ENCODE measurements around the gene BCO1.
A peak's percentile ranks its signal among the peaks of the same experiment; 100 is the strongest.

The BCO1 gene, protein sequence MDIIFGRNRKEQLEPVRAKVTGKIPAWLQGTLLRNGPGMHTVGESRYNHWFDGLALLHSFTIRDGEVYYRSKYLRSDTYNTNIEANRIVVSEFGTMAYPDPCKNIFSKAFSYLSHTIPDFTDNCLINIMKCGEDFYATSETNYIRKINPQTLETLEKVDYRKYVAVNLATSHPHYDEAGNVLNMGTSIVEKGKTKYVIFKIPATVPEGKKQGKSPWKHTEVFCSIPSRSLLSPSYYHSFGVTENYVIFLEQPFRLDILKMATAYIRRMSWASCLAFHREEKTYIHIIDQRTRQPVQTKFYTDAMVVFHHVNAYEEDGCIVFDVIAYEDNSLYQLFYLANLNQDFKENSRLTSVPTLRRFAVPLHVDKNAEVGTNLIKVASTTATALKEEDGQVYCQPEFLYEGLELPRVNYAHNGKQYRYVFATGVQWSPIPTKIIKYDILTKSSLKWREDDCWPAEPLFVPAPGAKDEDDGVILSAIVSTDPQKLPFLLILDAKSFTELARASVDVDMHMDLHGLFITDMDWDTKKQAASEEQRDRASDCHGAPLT

GRCh38 chr16:81238296-81239011, at the start of gene BCO1:
Gene BCO1 (plus strand): TSS chr16:81238689. CDS start chr16:81238909, 220 bp downstream.
- in situ Hi-C loops (cut with MboI; ENCODE audit: low sequenced_read_pairs) = no loop called here
- peak; percentile 76 to 97 for DNase-seq (ENCODE audit: low spot score in 2 of 2)
- Histone ChIP-seq H3K9me3 (no peaks in the 10 kb centered on the region), H3K36me3 (replicated peaks) (no peaks in the 10 kb centered on the region), H3K4me1 (peaks cover 22% of the 10 kb centered on the region), H3K4me3 (peak within 1 kb of the TSS; percentile 19), H3K27me3 (ENCODE audit: low read depth) (no peaks in the 10 kb centered on the region)

DNA sequence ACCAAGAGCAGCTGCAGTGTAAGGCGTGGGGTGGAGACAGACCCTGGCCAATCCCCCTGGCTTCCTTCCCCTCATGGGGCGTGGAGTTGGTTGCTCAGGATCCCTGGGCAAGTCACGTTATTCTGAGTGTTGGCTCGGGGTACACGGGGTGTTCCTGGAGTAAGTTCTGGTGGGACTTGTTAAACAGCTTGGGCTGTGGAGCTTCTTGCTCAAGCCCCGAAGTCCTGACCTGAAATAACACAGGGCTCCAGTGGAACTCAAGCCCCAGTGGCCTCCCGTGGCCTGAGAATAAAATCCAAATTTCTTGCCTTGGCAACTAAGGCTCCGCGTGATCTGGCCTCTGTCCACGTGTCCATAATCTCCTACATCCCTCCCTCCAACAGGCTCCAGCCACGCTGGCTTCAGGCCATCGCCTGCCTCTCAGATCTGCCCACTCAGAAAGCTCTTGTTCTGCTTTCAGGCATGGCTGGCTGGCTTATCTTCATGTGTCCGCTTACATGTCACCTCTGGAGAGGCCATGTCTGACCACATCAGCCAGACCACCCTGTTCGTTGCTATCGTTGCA, 49.3 kb upstream of the BCO1 start:
- Histone ChIP-seq H3K4me3 (no peak overlapping the region), H3K36me3 (replicated peaks) (no peaks in the 10 kb centered on the region), H3K4me1 (no peaks in the 10 kb centered on the region), H3K27me3 (ENCODE audit: low read depth) (no peaks in the 10 kb centered on the region), H3K9me3 (no peaks in the 10 kb centered on the region)
- no peak for DNase-seq (ENCODE audit: low spot score in 2 of 2)
- in situ Hi-C loops (cut with MboI; ENCODE audit: low sequenced_read_pairs) = no loop called here

DNA sequence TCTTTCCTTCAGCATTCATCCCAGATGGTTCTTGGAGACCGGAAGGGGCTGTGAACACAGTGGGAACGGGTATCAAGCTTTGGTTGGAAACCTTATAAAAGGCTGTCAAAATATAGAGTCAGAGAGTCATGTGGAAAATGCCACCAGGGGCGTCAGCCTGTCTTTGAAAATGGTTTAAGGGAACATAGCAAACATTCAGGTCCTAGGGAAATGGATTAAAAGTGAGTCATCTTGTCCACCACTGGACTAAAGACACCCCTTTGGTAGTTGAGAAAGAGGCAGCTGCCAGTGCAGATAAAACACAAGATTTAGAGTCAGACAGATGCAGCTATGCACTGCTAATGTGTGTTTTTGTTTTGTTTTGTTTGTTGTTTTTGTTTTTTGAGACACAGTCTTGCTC, 47.8 kb upstream of the BCO1 start:
- in situ Hi-C loops (cut with MboI; ENCODE audit: low sequenced_read_pairs) = no loop called here
- no peak for DNase-seq (ENCODE audit: low spot score in 2 of 2)

GRCh38 chr16:81195885-81196534, 42.5 kb upstream of the BCO1 start:
- H3K4me3 ChIP-seq = no peak overlapping the region
- no peak for DNase-seq (ENCODE audit: low spot score in 2 of 2)
- H3K9me3 ChIP-seq = no peaks in the 10 kb centered on the region
- 0 out of 2 replicates have a peak, but pooled peaks cover 6% of the 10 kb centered on the region for H3K27me3 ChIP-seq (ENCODE audit: low read depth)
- in situ Hi-C loops (cut with MboI; ENCODE audit: low sequenced_read_pairs) = no loop called here
- H3K4me1 ChIP-seq = no peaks in the 10 kb centered on the region
- H3K36me3 ChIP-seq (replicated peaks) = no peaks in the 10 kb centered on the region

More for the DNA sequence above, 47.8 kb upstream of the BCO1 start:
- Histone ChIP-seq H3K36me3 (replicated peaks) (no peaks in the 10 kb centered on the region), H3K9me3 (no peaks in the 10 kb centered on the region), H3K4me3 (no peak overlapping the region), H3K4me1 (no peaks in the 10 kb centered on the region), H3K27me3 (ENCODE audit: low read depth) (no peaks in the 10 kb centered on the region)

DNA sequence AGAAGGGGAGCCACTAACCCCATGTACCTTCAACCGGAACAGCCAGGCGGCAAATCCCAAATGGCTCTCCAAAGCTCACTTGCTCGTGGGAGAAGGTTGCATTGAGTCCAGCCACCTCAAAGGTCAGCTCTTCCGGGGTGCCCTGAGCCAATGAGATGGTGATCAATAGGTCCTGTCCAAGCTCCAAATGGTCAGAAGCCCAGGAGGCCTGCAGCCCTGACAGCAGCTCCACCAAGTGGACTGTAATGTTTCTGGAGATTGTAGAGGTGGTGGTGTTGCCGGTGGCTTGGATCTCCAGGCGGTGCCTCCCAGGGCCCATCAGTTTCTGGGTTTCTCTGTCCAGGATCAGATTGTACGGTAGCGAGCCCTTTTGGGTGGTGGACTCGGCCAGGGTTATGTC, 39.9 kb upstream of the BCO1 start:
- in situ Hi-C loops (cut with MboI; ENCODE audit: low sequenced_read_pairs) = no loop called here
- no peak for DNase-seq (ENCODE audit: low spot score in 2 of 2)
- Histone ChIP-seq H3K4me3 (no peak overlapping the region), H3K27me3 (ENCODE audit: low read depth) (0 out of 2 replicates have a peak, but pooled peaks cover 6% of the 10 kb centered on the region), H3K4me1 (no peaks in the 10 kb centered on the region), H3K9me3 (no peaks in the 10 kb centered on the region), H3K36me3 (replicated peaks) (no peaks in the 10 kb centered on the region)

GRCh38 chr16:81201267-81201666, 37.2 kb upstream of the BCO1 start:
- H3K9me3 ChIP-seq = no peaks in the 10 kb centered on the region
- H3K4me1 ChIP-seq = no peaks in the 10 kb centered on the region
- H3K36me3 ChIP-seq (replicated peaks) = no peaks in the 10 kb centered on the region
- no peak overlapping the region for H3K4me3 ChIP-seq
- in situ Hi-C loops (cut with MboI; ENCODE audit: low sequenced_read_pairs) = no loop called here
- DNase-seq (ENCODE audit: low spot score in 2 of 2) = no peak
- 0 out of 2 replicates have a peak, but pooled peaks cover 6% of the 10 kb centered on the region for H3K27me3 ChIP-seq (ENCODE audit: low read depth)

- no peaks in the 10 kb centered on the region for H3K36me3 ChIP-seq (replicated peaks)
- DNase-seq (ENCODE audit: low spot score in 2 of 2) = peak; percentile 32 to 68
- H3K9me3 ChIP-seq = no peaks in the 10 kb centered on the region
- H3K4me1 ChIP-seq = no peaks in the 10 kb centered on the region
- H3K4me3 ChIP-seq = no peak overlapping the region
- in situ Hi-C loops (cut with MboI; ENCODE audit: low sequenced_read_pairs) = no loop called here
- H3K27me3 ChIP-seq (ENCODE audit: low read depth) = no peaks in the 10 kb centered on the region
Observed at GRCh38 chr16:81204798-81205680, 33.5 kb upstream of the BCO1 start.

GRCh38 chr16:81207076-81207475, 31.4 kb upstream of the BCO1 start:
- Histone ChIP-seq H3K4me3 (no peak overlapping the region), H3K27me3 (ENCODE audit: low read depth) (no peaks in the 10 kb centered on the region), H3K9me3 (no peaks in the 10 kb centered on the region), H3K36me3 (replicated peaks) (no peaks in the 10 kb centered on the region), H3K4me1 (no peaks in the 10 kb centered on the region)
- no peak for DNase-seq (ENCODE audit: low spot score in 2 of 2)
- in situ Hi-C loops (cut with MboI; ENCODE audit: low sequenced_read_pairs) = no loop called here

DNA sequence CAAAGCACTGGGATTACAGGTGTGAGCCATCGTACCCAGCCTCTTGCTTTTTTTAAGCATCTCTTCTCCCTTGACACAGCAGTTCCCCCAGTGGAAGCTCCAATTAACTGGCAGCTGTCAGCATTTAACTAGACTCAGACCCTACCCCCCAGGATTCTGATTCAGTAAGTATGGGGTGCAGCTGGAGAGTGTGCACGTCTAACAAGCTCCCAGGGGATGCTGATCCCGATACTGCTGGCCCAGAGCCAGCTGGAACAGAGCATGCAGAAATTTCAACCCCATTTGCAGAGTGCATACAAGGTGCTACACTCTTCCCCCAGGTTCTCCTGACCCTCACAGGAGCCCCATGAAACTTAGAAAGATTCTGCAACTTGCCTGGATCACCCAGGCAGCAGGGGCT, 27.7 kb upstream of the BCO1 start:
- Histone ChIP-seq H3K9me3 (no peaks in the 10 kb centered on the region), H3K27me3 (ENCODE audit: low read depth) (no peaks in the 10 kb centered on the region), H3K36me3 (replicated peaks) (no peaks in the 10 kb centered on the region), H3K4me3 (no peak overlapping the region), H3K4me1 (peaks cover 8% of the 10 kb centered on the region; the same call in 1 of the 2 replicates)
- DNase-seq (ENCODE audit: low spot score in 2 of 2) = no peak
- in situ Hi-C loops (cut with MboI; ENCODE audit: low sequenced_read_pairs) = no loop called here

DNA sequence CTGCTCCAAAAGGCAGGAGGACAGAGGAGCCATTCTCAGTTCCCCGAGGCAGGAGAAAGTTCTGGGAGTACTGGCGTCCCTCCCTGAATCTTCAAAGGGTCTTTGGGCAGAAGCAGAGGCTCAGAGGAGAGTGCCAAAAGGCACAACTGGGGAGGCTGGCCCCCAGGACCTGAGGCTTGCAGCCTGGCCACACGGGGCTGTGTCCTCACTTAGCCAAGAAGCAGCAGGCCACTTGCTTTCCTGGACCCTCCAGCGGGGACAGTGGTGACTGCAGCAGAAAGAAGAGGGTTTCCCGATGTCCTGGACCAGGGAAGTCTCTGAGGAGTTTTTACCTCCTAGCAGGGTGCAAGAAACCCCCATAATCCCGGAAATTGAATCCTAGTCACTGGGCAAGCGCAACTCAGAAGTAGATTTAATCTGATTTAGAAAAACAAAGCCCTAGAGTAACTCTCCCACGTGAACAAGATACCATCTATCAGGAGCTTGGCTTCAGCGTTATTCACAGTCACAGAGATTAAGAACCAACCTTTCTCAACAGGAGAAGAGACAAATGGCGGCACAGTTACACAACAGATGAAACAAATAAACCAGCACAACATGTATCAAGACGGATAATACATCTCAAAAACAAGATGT, 25.5 kb upstream of the BCO1 start:
- Histone ChIP-seq H3K9me3 (no peaks in the 10 kb centered on the region), H3K27me3 (ENCODE audit: low read depth) (no peaks in the 10 kb centered on the region), H3K4me3 (no peak overlapping the region), H3K36me3 (replicated peaks) (no peaks in the 10 kb centered on the region), H3K4me1 (peaks cover 8% of the 10 kb centered on the region; the same call in 1 of the 2 replicates)
- in situ Hi-C loops (cut with MboI; ENCODE audit: low sequenced_read_pairs) = no loop called here
- DNase-seq (ENCODE audit: low spot score in 2 of 2) = peak in 1 of 2 experiments; percentile 43

DNA sequence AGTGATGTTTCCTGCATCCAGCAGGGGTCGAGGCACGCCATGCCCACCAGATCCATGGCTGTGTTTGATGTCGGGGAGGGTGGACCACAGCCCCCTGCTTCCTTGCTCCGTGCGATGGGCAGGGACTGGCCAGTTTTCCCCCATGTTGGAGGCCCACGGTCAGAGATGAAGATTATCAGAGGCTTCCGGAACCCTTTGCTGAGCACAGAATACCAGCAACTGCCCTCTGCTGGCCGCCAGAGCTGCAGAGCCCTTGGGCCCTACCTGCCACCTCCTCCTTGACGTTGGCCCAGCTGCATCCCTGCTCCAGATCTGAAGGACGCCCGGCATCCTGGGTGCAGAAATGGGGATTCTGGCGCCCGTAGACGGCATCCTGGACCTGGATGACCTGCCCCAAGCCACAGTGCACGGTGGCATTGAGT, 23.7 kb upstream of the BCO1 start:
- Histone ChIP-seq H3K9me3 (no peaks in the 10 kb centered on the region), H3K4me1 (peaks cover 8% of the 10 kb centered on the region; the same call in 1 of the 2 replicates), H3K27me3 (ENCODE audit: low read depth) (no peaks in the 10 kb centered on the region), H3K36me3 (replicated peaks) (no peaks in the 10 kb centered on the region), H3K4me3 (no peak overlapping the region)
- in situ Hi-C loops (cut with MboI; ENCODE audit: low sequenced_read_pairs) = no loop called here
- peak in 1 of 2 experiments; percentile 40 for DNase-seq (ENCODE audit: low spot score in 2 of 2)

DNA sequence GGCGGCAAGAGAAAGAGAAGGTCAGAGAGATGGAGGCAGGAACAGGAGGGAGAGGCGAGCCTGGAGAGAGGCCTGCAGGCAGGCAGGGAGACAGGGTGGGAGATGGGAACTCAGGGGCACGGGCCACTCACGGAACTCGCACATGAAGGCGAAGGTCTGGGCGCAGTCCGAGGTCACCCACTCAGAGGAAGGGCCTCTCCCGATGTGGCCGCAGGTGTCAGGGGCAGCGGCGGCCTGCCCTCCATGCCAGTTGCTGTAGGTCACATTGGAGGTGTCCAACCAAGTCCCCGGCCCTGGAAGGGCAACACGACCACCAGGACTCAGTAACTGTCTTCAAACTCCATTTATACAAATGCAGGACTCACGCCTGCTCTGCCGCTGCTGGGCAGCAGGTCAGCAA, 22.4 kb upstream of the BCO1 start:
- Histone ChIP-seq H3K36me3 (replicated peaks) (no peaks in the 10 kb centered on the region), H3K27me3 (ENCODE audit: low read depth) (no peaks in the 10 kb centered on the region), H3K4me3 (no peak overlapping the region), H3K4me1 (peaks cover 19% of the 10 kb centered on the region), H3K9me3 (no peaks in the 10 kb centered on the region)
- in situ Hi-C loops (cut with MboI; ENCODE audit: low sequenced_read_pairs) = no loop called here
- no peak for DNase-seq (ENCODE audit: low spot score in 2 of 2)
